Esophagus muscularis mucosa (tissue), 4 donors: ENCODE measurements around the gene TSFM.

ENCODE experiments used
- CTCF ChIP-seq, 3 experiments: fragments of 200-600 bp in 2 of 3; fragments of 450-650 bp in 1 of 3; sonication (generic) in 2 of 3; IDR thresholded peaks; one replicate each; pipeline ENCODE4 v1.5.1; 2017 to 2019; ENCODE audit warnings: antibody characterized with exemption in 3 of 3, mild to moderate bottlenecking in 2 of 3, moderate library complexity in 1 of 3
- EP300 ChIP-seq: sonication (generic); formaldehyde crosslinking; IDR thresholded peaks from one replicate; pipeline ENCODE4 v1.6.1; 2017; ENCODE audit warnings: antibody characterized with exemption
- POLR2AphosphoS5 ChIP-seq, 2 donors: sonication (generic); formaldehyde crosslinking; IDR thresholded peaks; one replicate each; pipeline ENCODE4 v1.6.1; 2017; ENCODE audit warnings: antibody characterized with exemption in 2 of 2

GRCh38 chr12:57746025-57746424 lies 36.6 kb upstream of the TSFM start:
- TF ChIP-seq CTCF (IDR thresholded peaks at IDR 0.05) (no peak), EP300 (no peak), POLR2AphosphoS5 (IDR thresholded peaks at IDR 0.05) (no peak)
